ENCODE results near the gene NUTM1.

NUTM1 gene, protein sequence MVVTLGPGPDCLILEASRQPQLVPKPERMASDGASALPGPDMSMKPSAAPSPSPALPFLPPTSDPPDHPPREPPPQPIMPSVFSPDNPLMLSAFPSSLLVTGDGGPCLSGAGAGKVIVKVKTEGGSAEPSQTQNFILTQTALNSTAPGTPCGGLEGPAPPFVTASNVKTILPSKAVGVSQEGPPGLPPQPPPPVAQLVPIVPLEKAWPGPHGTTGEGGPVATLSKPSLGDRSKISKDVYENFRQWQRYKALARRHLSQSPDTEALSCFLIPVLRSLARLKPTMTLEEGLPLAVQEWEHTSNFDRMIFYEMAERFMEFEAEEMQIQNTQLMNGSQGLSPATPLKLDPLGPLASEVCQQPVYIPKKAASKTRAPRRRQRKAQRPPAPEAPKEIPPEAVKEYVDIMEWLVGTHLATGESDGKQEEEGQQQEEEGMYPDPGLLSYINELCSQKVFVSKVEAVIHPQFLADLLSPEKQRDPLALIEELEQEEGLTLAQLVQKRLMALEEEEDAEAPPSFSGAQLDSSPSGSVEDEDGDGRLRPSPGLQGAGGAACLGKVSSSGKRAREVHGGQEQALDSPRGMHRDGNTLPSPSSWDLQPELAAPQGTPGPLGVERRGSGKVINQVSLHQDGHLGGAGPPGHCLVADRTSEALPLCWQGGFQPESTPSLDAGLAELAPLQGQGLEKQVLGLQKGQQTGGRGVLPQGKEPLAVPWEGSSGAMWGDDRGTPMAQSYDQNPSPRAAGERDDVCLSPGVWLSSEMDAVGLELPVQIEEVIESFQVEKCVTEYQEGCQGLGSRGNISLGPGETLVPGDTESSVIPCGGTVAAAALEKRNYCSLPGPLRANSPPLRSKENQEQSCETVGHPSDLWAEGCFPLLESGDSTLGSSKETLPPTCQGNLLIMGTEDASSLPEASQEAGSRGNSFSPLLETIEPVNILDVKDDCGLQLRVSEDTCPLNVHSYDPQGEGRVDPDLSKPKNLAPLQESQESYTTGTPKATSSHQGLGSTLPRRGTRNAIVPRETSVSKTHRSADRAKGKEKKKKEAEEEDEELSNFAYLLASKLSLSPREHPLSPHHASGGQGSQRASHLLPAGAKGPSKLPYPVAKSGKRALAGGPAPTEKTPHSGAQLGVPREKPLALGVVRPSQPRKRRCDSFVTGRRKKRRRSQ

GRCh38 chr15:34342737-34343575 lies at the start of gene NUTM1, which contains the start of gene NOP10:
NUTM1 (plus strand) TSS chr15:34343315; CDS start chr15:34343697, 382 bp downstream.
NOP10 (minus strand) TSS chr15:34343136; CDS start chr15:34343073, 63 bp downstream.
- Histone ChIP-seq H4K20me1 (no peaks in the 10 kb centered on the region), H3K9ac (peak within 1 kb of the TSS; percentile 88), H3K27me3 (no peaks in the 10 kb centered on the region), H3K9me3 (no peaks in the 10 kb centered on the region), H3K4me2 (peak within 1 kb of the TSS; percentile 95), H3K36me3 (peaks cover 20% of the 10 kb centered on the region), H3K27ac (peak within 1 kb of the TSS; percentile 93), H3K4me3 (peak within 1 kb of the TSS; percentile 85), H3K4me1 (peaks cover 43% of the 10 kb centered on the region)
- no peak for TF ChIP-seq Cebpa-rat (IDR thresholded peaks at IDR 0.05)

DNA sequence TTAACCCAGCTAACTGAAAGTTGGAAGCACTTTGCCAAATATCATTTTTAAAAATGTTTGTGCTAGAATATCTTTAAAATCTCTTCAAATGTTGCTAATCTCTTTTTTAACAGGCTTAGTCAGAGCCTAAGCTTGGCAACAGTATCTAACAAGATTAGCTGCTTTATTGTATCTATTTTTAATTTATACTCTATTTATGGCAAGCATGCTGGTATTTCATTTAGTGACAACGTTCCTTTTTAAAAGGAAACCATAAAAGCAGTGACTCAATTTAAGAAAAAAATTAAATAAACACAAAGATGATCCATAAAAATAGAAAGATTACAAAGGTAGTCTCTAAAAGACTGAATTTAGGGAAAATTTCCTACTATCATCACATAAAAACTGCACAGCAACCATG lies 46.1 kb upstream of the NUTM1 start:
- no peak for TF ChIP-seq Cebpa-rat (IDR thresholded peaks at IDR 0.05)
- Histone ChIP-seq H4K20me1 (no peaks in the 10 kb centered on the region), H3K4me3 (no peak overlapping the region), H3K9ac (no peak overlapping the region), H3K4me1 (peaks cover 29% of the 10 kb centered on the region), H3K27me3 (no peaks in the 10 kb centered on the region), H3K36me3 (peaks cover 15% of the 10 kb centered on the region; the same call in 1 of the 2 replicates), H3K4me2 (peak overlapping the region; percentile 53), H3K9me3 (peaks cover 14% of the 10 kb centered on the region), H3K27ac (no peak overlapping the region)

GRCh38 chr15:34301058-34301457 lies 42.1 kb upstream of the NUTM1 start:
- no peaks in the 10 kb centered on the region for H4K20me1 ChIP-seq
- H3K4me3 ChIP-seq = no peak overlapping the region
- H3K4me1 ChIP-seq = peaks cover 29% of the 10 kb centered on the region
- no peak overlapping the region for H3K27ac ChIP-seq
- H3K9ac ChIP-seq = no peak overlapping the region
- no peak for TF ChIP-seq Cebpa-rat (IDR thresholded peaks at IDR 0.05)
- 0 out of 2 replicates have a peak, but pooled peaks cover 3% of the 10 kb centered on the region for H3K36me3 ChIP-seq
- no peak overlapping the region for H3K4me2 ChIP-seq
- no peaks in the 10 kb centered on the region for H3K9me3 ChIP-seq
- H3K27me3 ChIP-seq = no peaks in the 10 kb centered on the region

GRCh38 chr15:34304613-34305012 lies 38.5 kb upstream of the NUTM1 start:
- H3K27me3 ChIP-seq = no peaks in the 10 kb centered on the region

DNA sequence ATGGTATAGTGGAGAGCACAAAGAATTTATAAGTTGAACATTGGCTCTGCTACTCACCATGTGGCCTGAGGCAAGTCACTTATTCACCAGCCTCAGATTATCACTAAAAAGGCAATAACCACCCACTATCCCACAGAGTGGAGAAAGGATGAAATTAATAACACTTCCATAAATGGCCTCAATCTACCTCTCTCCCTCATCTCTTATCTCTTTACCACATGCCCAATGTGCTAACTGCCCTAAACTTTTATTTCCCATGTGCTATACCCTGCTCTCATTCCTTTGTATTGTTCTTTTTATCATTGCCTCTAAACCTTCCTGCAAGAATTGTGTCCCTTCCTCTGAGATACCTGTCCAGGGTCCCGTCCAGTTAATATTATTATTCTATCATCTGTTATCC lies 31.6 kb upstream of the NUTM1 start:
- Histone ChIP-seq H3K27me3 (no peaks in the 10 kb centered on the region), H3K4me1 (peaks cover 13% of the 10 kb centered on the region), H3K4me3 (no peak overlapping the region), H4K20me1 (no peaks in the 10 kb centered on the region), H3K9ac (no peak overlapping the region), H3K36me3 (no peaks in the 10 kb centered on the region), H3K27ac (no peak overlapping the region), H3K9me3 (no peaks in the 10 kb centered on the region), H3K4me2 (no peak overlapping the region)
- no peak for TF ChIP-seq Cebpa-rat (IDR thresholded peaks at IDR 0.05)

More at GRCh38 chr15:34304613-34305012, 38.5 kb upstream of the NUTM1 start:
- no peak overlapping the region for H3K4me3 ChIP-seq
- H4K20me1 ChIP-seq = no peaks in the 10 kb centered on the region
- H3K27ac ChIP-seq = no peak overlapping the region
- no peaks in the 10 kb centered on the region; the same call in 1 of the 2 replicates for H3K4me1 ChIP-seq
- H3K4me2 ChIP-seq = no peak overlapping the region
- H3K9me3 ChIP-seq = no peaks in the 10 kb centered on the region
- no peak overlapping the region for H3K9ac ChIP-seq
- no peak for TF ChIP-seq Cebpa-rat (IDR thresholded peaks at IDR 0.05)
- H3K36me3 ChIP-seq = 0 out of 2 replicates have a peak, but pooled peaks cover 3% of the 10 kb centered on the region

GRCh38 chr15:34314491-34315490 lies 28.3 kb upstream of the NUTM1 start:
- Histone ChIP-seq H3K4me2 (peak overlapping the region; percentile 61), H3K27ac (no peak overlapping the region), H3K4me3 (no peak overlapping the region), H3K4me1 (peaks cover 36% of the 10 kb centered on the region), H4K20me1 (no peaks in the 10 kb centered on the region), H3K36me3 (no peaks in the 10 kb centered on the region), H3K9me3 (no peaks in the 10 kb centered on the region), H3K9ac (no peak overlapping the region; the same call in 1 of the 2 replicates), H3K27me3 (no peaks in the 10 kb centered on the region)
- no peak for TF ChIP-seq Cebpa-rat (IDR thresholded peaks at IDR 0.05)

DNA sequence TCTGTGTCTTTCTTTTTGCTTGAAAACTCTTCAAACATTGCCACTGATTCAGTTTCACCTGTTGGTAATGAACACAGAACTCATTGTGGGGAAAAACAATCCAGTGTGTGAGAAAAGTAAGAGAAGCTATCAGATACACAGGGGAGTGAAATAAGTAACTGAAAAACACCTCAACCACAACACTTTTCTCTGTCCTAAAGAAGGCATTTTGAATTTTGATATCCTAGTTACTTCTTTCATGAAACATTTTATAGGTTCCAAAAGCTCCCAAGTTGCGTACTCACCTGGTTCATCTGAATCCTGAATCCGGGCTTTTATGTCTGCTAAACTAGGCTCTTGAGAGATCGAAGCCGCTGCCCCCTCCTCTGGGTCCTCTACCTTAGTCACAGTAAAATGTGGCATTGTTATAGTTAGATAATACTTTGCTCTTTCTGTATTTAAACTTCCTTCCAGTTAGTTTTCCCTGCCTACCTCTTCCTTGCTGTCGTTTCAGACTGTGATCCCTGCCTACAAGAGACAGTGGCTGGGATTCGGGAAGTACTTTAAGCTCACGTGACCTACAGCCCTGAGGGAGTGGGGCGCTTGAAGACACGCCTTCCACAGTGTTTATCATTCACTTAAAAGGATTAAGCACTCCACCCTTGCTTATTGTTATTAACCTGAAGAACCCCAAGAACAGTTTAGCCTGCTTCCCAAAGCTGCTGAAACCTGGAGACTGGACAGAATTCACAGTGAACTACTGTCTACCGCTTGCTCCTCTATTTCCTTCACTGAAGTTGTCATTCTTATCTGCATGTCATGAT lies 24.6 kb upstream of the NUTM1 start:
- TF ChIP-seq Cebpa-rat (IDR thresholded peaks at IDR 0.05) = no peak
- Histone ChIP-seq H3K4me1 (peaks cover 37% of the 10 kb centered on the region), H3K4me3 (peak overlapping the region; percentile 67), H3K27me3 (no peaks in the 10 kb centered on the region), H3K36me3 (no peaks in the 10 kb centered on the region; the same call in 1 of the 2 replicates), H3K9ac (peak overlapping the region; percentile 72), H3K27ac (peak overlapping the region; percentile 56), H3K4me2 (peak overlapping the region; percentile 69), H4K20me1 (no peaks in the 10 kb centered on the region), H3K9me3 (peaks cover 5% of the 10 kb centered on the region)
